Spleen (tissue), 7 donors: ENCODE data around the gene VPS39.

Source experiments
- CTCF ChIP-seq, 11 experiments: fragments of 200-600 bp in 7 of 11; fragments of 450-650 bp in 4 of 11; sonication (generic) in 4 of 11; IDR thresholded peaks in 8 of 11; conservative IDR thresholded peaks in 3 of 11; 1 replicate in 7 of 11; 2 replicates in 4 of 11; pipeline versions ENCODE4 v1.4.0 to v1.8.0; 2016 to 2021; ENCODE audit warnings: antibody characterized with exemption in 11 of 11, inconsistent platforms in 4 of 11, mild to moderate bottlenecking in 1 of 11
- POLR2A ChIP-seq, 3 donors: fragments of 450-650 bp; IDR thresholded peaks; one replicate each; pipeline ENCODE4 v1.5.1; 2017; ENCODE audit warnings: antibody characterized with exemption in 3 of 3, mild to moderate bottlenecking in 1 of 3
- POLR2AphosphoS5 ChIP-seq, 3 donors: sonication (generic); formaldehyde crosslinking; IDR thresholded peaks; one replicate each; pipeline ENCODE4 v1.5.1; 2017; ENCODE audit warnings: antibody characterized with exemption in 3 of 3
- donor health status: DM: no; HTN: no; CAD: no; lungs with moderate emphysema.
- donor health status: DM: no; HTN: no; CAD: no.
- donor health status: DM: no; HTN: no; CAD: no.

GRCh38 chr15:42239528-42240182 lies 31.6 kb upstream of the VPS39 start:
- no peak for TF ChIP-seq CTCF (IDR thresholded peaks at IDR 0.05 in 8 of 11, conservative IDR thresholded peaks at IDR 0.05 in 3 of 11)
- no peak for TF ChIP-seq POLR2A (IDR thresholded peaks at IDR 0.05)
- no peak for TF ChIP-seq POLR2AphosphoS5 (IDR thresholded peaks at IDR 0.05)
